Measurements from ENCODE around the gene KMT2D.

KMT2D gene

GRCh38 chr12:49049566-49050224 lies 10.9 kb downstream of the KMT2D start:
- Histone ChIP-seq H3K27ac (ENCODE audit: low read length) (no peak overlapping the region), H3K36me3 (ENCODE audit: control insufficient read depth, low read depth, low read length) (peaks cover 96% of the 10 kb centered on the region), H3K4me1 (ENCODE audit: control insufficient read depth, low read depth, low read length) (no peaks in the 10 kb centered on the region), H3K9me3 (ENCODE audit: control insufficient read depth, low read depth, low read length) (no peaks in the 10 kb centered on the region), H3K9ac (ENCODE audit: low read length) (no peak overlapping the region), H3K27me3 (ENCODE audit: control insufficient read depth, insufficient read depth, low read length) (no peaks in the 10 kb centered on the region), H3K4me3 (ENCODE audit: low read length) (no peak overlapping the region)

- no peaks in the 10 kb centered on the region for H3K27me3 ChIP-seq (ENCODE audit: control insufficient read depth, insufficient read depth, low read length)
- H3K36me3 ChIP-seq (ENCODE audit: control insufficient read depth, low read depth, low read length), result peaks cover 96% of the 10 kb centered on the region
- no peaks in the 10 kb centered on the region for H3K4me1 ChIP-seq (ENCODE audit: control insufficient read depth, low read depth, low read length)
- H3K27ac ChIP-seq (ENCODE audit: low read length), result no peak overlapping the region
- no peak overlapping the region for H3K9ac ChIP-seq (ENCODE audit: low read length)
- no peaks in the 10 kb centered on the region for H3K9me3 ChIP-seq (ENCODE audit: control insufficient read depth, low read depth, low read length)
- H3K4me3 ChIP-seq (ENCODE audit: low read length), result no peak overlapping the region
Measured at GRCh38 chr12:49048953-49049352, 11.6 kb downstream of the KMT2D start.

- Histone ChIP-seq H3K9ac (ENCODE audit: low read length) (no peak overlapping the region), H3K4me1 (ENCODE audit: control insufficient read depth, low read depth, low read length) (no peaks in the 10 kb centered on the region), H3K27ac (ENCODE audit: low read length) (no peak overlapping the region), H3K27me3 (ENCODE audit: control insufficient read depth, insufficient read depth, low read length) (no peaks in the 10 kb centered on the region), H3K9me3 (ENCODE audit: control insufficient read depth, low read depth, low read length) (no peaks in the 10 kb centered on the region), H3K36me3 (ENCODE audit: control insufficient read depth, low read depth, low read length) (peaks cover 96% of the 10 kb centered on the region), H3K4me3 (ENCODE audit: low read length) (no peak overlapping the region)
Measured at GRCh38 chr12:49046129-49046895, 14.3 kb downstream of the KMT2D start.

- no peak overlapping the region for H3K9ac ChIP-seq (ENCODE audit: low read length)
- no peaks in the 10 kb centered on the region for H3K27me3 ChIP-seq (ENCODE audit: control insufficient read depth, insufficient read depth, low read length)
- H3K36me3 ChIP-seq (ENCODE audit: control insufficient read depth, low read depth, low read length), result peaks cover 88% of the 10 kb centered on the region
- no peak overlapping the region for H3K4me3 ChIP-seq (ENCODE audit: low read length)
- H3K4me1 ChIP-seq (ENCODE audit: control insufficient read depth, low read depth, low read length), result no peaks in the 10 kb centered on the region
- no peak overlapping the region for H3K27ac ChIP-seq (ENCODE audit: low read length)
- no peaks in the 10 kb centered on the region for H3K9me3 ChIP-seq (ENCODE audit: control insufficient read depth, low read depth, low read length)
Measured at GRCh38 chr12:49044660-49045059, 15.9 kb downstream of the KMT2D start.

GRCh38 chr12:49043856-49044258 lies 16.7 kb downstream of the KMT2D start:
- H3K27me3 ChIP-seq (ENCODE audit: control insufficient read depth, insufficient read depth, low read length), result no peaks in the 10 kb centered on the region
- H3K9ac ChIP-seq (ENCODE audit: low read length), result no peak overlapping the region
- no peak overlapping the region for H3K4me3 ChIP-seq (ENCODE audit: low read length)
- H3K27ac ChIP-seq (ENCODE audit: low read length), result no peak overlapping the region
- peaks cover 88% of the 10 kb centered on the region for H3K36me3 ChIP-seq (ENCODE audit: control insufficient read depth, low read depth, low read length)
- no peaks in the 10 kb centered on the region for H3K4me1 ChIP-seq (ENCODE audit: control insufficient read depth, low read depth, low read length)
- no peaks in the 10 kb centered on the region for H3K9me3 ChIP-seq (ENCODE audit: control insufficient read depth, low read depth, low read length)

GRCh38 chr12:49043241-49043640 lies 17.4 kb downstream of the KMT2D start:
- no peak overlapping the region for H3K4me3 ChIP-seq (ENCODE audit: low read length)
- no peaks in the 10 kb centered on the region for H3K4me1 ChIP-seq (ENCODE audit: control insufficient read depth, low read depth, low read length)
- H3K9me3 ChIP-seq (ENCODE audit: control insufficient read depth, low read depth, low read length), result no peaks in the 10 kb centered on the region
- peaks cover 88% of the 10 kb centered on the region for H3K36me3 ChIP-seq (ENCODE audit: control insufficient read depth, low read depth, low read length)
- H3K27me3 ChIP-seq (ENCODE audit: control insufficient read depth, insufficient read depth, low read length), result no peaks in the 10 kb centered on the region
- H3K27ac ChIP-seq (ENCODE audit: low read length), result no peak overlapping the region
- H3K9ac ChIP-seq (ENCODE audit: low read length), result no peak overlapping the region

GRCh38 chr12:49041881-49042484 lies 18.6 kb downstream of the KMT2D start:
- H3K4me3 ChIP-seq (ENCODE audit: low read length), result no peak overlapping the region
- no peaks in the 10 kb centered on the region for H3K27me3 ChIP-seq (ENCODE audit: control insufficient read depth, insufficient read depth, low read length)
- no peaks in the 10 kb centered on the region for H3K9me3 ChIP-seq (ENCODE audit: control insufficient read depth, low read depth, low read length)
- no peaks in the 10 kb centered on the region for H3K4me1 ChIP-seq (ENCODE audit: control insufficient read depth, low read depth, low read length)
- H3K9ac ChIP-seq (ENCODE audit: low read length), result no peak overlapping the region
- H3K27ac ChIP-seq (ENCODE audit: low read length), result no peak overlapping the region
- peaks cover 90% of the 10 kb centered on the region for H3K36me3 ChIP-seq (ENCODE audit: control insufficient read depth, low read depth, low read length)

GRCh38 chr12:49041036-49041880 lies 19.3 kb downstream of the KMT2D start:
- no peak overlapping the region for H3K9ac ChIP-seq (ENCODE audit: low read length)
- H3K4me3 ChIP-seq (ENCODE audit: low read length), result no peak overlapping the region
- H3K9me3 ChIP-seq (ENCODE audit: control insufficient read depth, low read depth, low read length), result no peaks in the 10 kb centered on the region
- H3K27ac ChIP-seq (ENCODE audit: low read length), result no peak overlapping the region
- H3K4me1 ChIP-seq (ENCODE audit: control insufficient read depth, low read depth, low read length), result no peaks in the 10 kb centered on the region
- H3K36me3 ChIP-seq (ENCODE audit: control insufficient read depth, low read depth, low read length), result peaks cover 89% of the 10 kb centered on the region
- no peaks in the 10 kb centered on the region for H3K27me3 ChIP-seq (ENCODE audit: control insufficient read depth, insufficient read depth, low read length)

- H3K36me3 ChIP-seq (ENCODE audit: control insufficient read depth, low read depth, low read length), result peaks cover 86% of the 10 kb centered on the region
- H3K4me3 ChIP-seq (ENCODE audit: low read length), result no peak overlapping the region
- H3K4me1 ChIP-seq (ENCODE audit: control insufficient read depth, low read depth, low read length), result no peaks in the 10 kb centered on the region
- H3K27me3 ChIP-seq (ENCODE audit: control insufficient read depth, insufficient read depth, low read length), result no peaks in the 10 kb centered on the region
- no peak overlapping the region for H3K9ac ChIP-seq (ENCODE audit: low read length)
- H3K9me3 ChIP-seq (ENCODE audit: control insufficient read depth, low read depth, low read length), result no peaks in the 10 kb centered on the region
- no peak overlapping the region for H3K27ac ChIP-seq (ENCODE audit: low read length)
Measured at GRCh38 chr12:49040364-49040855, 20.2 kb downstream of the KMT2D start.

GRCh38 chr12:49039421-49040363 lies 20.9 kb downstream of the KMT2D start:
- Histone ChIP-seq H3K36me3 (ENCODE audit: control insufficient read depth, low read depth, low read length) (peaks cover 84% of the 10 kb centered on the region), H3K9me3 (ENCODE audit: control insufficient read depth, low read depth, low read length) (no peaks in the 10 kb centered on the region), H3K27me3 (ENCODE audit: control insufficient read depth, insufficient read depth, low read length) (no peaks in the 10 kb centered on the region), H3K27ac (ENCODE audit: low read length) (no peak overlapping the region), H3K4me1 (ENCODE audit: control insufficient read depth, low read depth, low read length) (no peaks in the 10 kb centered on the region), H3K4me3 (ENCODE audit: low read length) (no peak overlapping the region), H3K9ac (ENCODE audit: low read length) (no peak overlapping the region)

All from iPS-18a (cell line).